ENCODE measurements around the gene GNAQ. TPM values are rescaled to one million over a fixed set of nuclear protein-coding genes. Genes with fewer than 3 reads are reported as not detected.

GNAQ gene
- total and polyA plus RNA-seq, 2 of the 13 experiments (the other 11 are each of a cell fraction or from before 2014, with no cell fraction given): 16.5 to 17.7 TPM

- no peak for TF ChIP-seq HNF1A (IDR thresholded peaks at IDR 0.05; ENCODE audit: low read depth)
- TF ChIP-seq HNF1A (CRISPR knock-in tag; IDR thresholded peaks at IDR 0.05; ENCODE audit: borderline replicate concordance): no peak
Observed at GRCh38 chr9:77785341-77785740, 246.3 kb downstream of the GNAQ start (continued).

GRCh38 chr9:77783518-77783917, 248.1 kb downstream of the GNAQ start:
- intact Hi-C loops (cut with micrococcal nuclease; ENCODE audit: unreplicated experiment) (no loop called here), in situ Hi-C loops (cut with HindIII; ENCODE audit: extremely low pct_ligation_motif_present, low pct_unique_long_range_greater_than_20kb) (no loop called here)
- POLR2A ChIA-PET: no interaction called here
- no peak overlapping the region for H3K27ac ChIP-seq (ENCODE audit: extremely low read length, insufficient read depth, low read length)
- ATAC-seq (no peak), FAIRE-seq (no peak), DNase-seq (ENCODE audit: low spot score) (no peak)
- H3K4me3 ChIP-seq (replicated peaks in 1 of 3; ENCODE audit: insufficient read depth in 1 of 3, low read depth in 2 of 3, low read length in 3 of 3): no peak overlapping the region
- peaks cover 0 to 9% of the 10 kb centered on the region in 2 experiments; a peak in 1 of 5 replicates for H3K36me3 ChIP-seq (replicated peaks in 1 of 2; ENCODE audit: control insufficient read depth in 1 of 2, insufficient read depth in 2 of 2, low read length in 2 of 2)
- H3K4me1 ChIP-seq (ENCODE audit: insufficient read depth, low read length): no peaks in the 10 kb centered on the region
- TF ChIP-seq HNF1B (CRISPR knock-in tag; IDR thresholded peaks at IDR 0.05): no peak
- TF ChIP-seq MTF1 (CRISPR knock-in tag; IDR thresholded peaks at IDR 0.05): no peak
- no peak for TF ChIP-seq CEBPZ (IDR thresholded peaks at IDR 0.05; ENCODE audit: low read length)
- BruUV-seq (replicated peaks): no TSS peak
- no peaks in the 10 kb centered on the region for H3K27me3 ChIP-seq (ENCODE audit: control insufficient read depth in 1 of 2, insufficient read depth in 2 of 2, low read length in 2 of 2)
- H3K79me2 ChIP-seq (ENCODE audit: insufficient read depth, low read length): no peaks in the 10 kb centered on the region
- no peak overlapping the region for H2AFZ ChIP-seq (ENCODE audit: low read length)
- CTCF ChIA-PET (ENCODE audit: low intra/inter-chr PET ratio, low total read pairs): no interaction called here
- H3K4me2 ChIP-seq (ENCODE audit: low read depth, low read length): no peak overlapping the region
- H4K20me1 ChIP-seq (ENCODE audit: insufficient read depth, low read length): no peaks in the 10 kb centered on the region
- H3K9ac ChIP-seq (ENCODE audit: insufficient read depth, low read depth, low read length): no peak overlapping the region
- no peaks in the 10 kb centered on the region for H3K9me3 ChIP-seq (ENCODE audit: low read length)
- 98% methylated on average over 3 of the region's 3 CpGs for WGBS (ENCODE audit: low lambda C conversion rate)

Measured in HepG2 (cell line).